ENCODE results near the gene KLHDC9. TPM values are rescaled to one million over a fixed set of nuclear protein-coding genes. Genes with fewer than 3 reads are reported as not detected.
"Not testable (repeated sequence)": the region's sequence is repeated elsewhere in the genome, so short reads cannot be mapped to it uniquely, and the experiment has no call there.

Gene KLHDC9
- total RNA-seq, 6 experiments from 2014 or later = 1.4 to 6.8 (median 2.9) TPM

DNA sequence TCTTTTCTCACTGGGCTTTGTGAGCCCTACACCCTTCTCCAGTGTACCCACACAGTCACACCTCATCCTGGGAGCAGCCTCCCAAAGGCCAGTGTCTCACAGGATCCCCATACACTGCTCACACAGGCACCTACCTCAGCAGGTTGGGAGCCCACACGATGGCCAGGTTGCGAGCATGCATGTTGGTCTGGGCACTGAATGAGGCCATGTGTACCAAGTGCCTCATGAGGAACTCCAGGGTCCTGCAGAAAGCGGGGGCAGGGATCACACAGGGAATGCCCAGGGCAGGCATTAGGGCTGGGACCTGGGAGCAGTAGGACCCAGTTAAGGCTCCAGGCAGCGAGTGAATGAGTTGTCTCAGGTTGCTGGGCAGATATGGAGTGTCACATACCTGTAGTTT lies 43.9 kb upstream of the KLHDC9 start:
- no peak overlapping the region for H3K4me3 ChIP-seq
- H3K4me1 ChIP-seq = no peaks in the 10 kb centered on the region
- H3K36me3 ChIP-seq = no peaks in the 10 kb centered on the region
- no peak for DNase-seq
- H3K9me3 ChIP-seq = no peaks in the 10 kb centered on the region
- TF ChIP-seq POLR2A (IDR thresholded peaks at IDR 0.05) = no peak
- TF ChIP-seq, protein P1, sequence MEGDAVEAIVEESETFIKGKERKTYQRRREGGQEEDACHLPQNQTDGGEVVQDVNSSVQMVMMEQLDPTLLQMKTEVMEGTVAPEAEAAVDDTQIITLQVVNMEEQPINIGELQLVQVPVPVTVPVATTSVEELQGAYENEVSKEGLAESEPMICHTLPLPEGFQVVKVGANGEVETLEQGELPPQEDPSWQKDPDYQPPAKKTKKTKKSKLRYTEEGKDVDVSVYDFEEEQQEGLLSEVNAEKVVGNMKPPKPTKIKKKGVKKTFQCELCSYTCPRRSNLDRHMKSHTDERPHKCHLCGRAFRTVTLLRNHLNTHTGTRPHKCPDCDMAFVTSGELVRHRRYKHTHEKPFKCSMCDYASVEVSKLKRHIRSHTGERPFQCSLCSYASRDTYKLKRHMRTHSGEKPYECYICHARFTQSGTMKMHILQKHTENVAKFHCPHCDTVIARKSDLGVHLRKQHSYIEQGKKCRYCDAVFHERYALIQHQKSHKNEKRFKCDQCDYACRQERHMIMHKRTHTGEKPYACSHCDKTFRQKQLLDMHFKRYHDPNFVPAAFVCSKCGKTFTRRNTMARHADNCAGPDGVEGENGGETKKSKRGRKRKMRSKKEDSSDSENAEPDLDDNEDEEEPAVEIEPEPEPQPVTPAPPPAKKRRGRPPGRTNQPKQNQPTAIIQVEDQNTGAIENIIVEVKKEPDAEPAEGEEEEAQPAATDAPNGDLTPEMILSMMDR (IDR thresholded peaks at IDR 0.05) = no peak
- intact Hi-C loops (cut with DNase I) = no loop called here
- ATAC-seq = no peak
- H3K27ac ChIP-seq = no peak overlapping the region
- H3K27me3 ChIP-seq = no peaks in the 10 kb centered on the region
- 88% methylated on average over 2 of the region's 4 CpGs for WGBS (ENCODE audit: insufficient coverage, low coverage, low lambda C conversion rate, missing lambda C conversion rate)

DNA sequence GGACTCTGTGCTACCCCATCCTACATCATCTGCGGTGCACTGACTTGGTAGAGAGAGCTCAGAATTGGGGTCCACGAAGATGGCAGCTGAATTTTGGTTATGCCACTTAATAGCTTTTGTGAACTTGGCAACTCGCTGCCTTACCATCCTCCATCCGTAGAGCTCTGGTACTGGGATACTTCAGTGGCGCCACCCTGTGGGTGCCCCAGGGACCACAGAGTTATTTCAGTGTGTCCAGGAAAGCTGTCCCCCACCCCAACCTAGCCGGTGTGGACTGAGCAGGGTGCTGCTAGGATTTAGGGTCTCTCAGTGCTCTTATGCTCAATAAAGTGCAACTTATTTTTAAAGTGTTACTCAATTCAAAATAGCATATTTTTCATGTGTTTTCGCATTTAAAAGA lies 43.4 kb upstream of the KLHDC9 start:
- Histone ChIP-seq H3K27me3 (no peaks in the 10 kb centered on the region), H3K4me3 (no peak overlapping the region), H3K9me3 (no peaks in the 10 kb centered on the region), H3K4me1 (no peaks in the 10 kb centered on the region), H3K36me3 (no peaks in the 10 kb centered on the region), H3K27ac (no peak overlapping the region)
- TF ChIP-seq, protein P1 (IDR thresholded peaks at IDR 0.05) = peak in 1 of 4 donors; percentile 17
- no peak for TF ChIP-seq POLR2A (IDR thresholded peaks at IDR 0.05)
- ATAC-seq (no peak), DNase-seq (no peak)
- WGBS (ENCODE audit: insufficient coverage, low coverage, low lambda C conversion rate, missing lambda C conversion rate) = 65% methylated on average over 2 of the region's 7 CpGs
- intact Hi-C loops (cut with DNase I) = no loop called here

DNA sequence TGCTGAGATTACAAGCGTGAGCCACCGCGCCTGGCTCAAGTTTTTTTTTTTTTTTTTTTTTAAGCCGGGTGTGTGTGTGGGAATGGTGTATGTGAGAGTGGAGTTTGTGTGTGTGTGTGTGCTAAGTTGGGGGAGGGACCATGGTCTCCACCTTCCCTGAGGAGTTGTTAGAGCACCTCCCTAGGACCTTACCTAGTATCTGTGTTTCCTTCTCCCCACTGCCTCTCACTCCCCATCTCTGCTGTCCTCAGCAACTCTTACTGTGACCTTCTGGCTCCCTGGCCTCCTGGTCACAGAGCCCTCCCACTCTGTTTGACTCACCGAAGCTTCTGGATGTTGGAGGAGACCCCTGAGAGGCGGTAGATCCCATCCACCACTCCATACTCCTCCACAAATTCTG lies 38.9 kb upstream of the KLHDC9 start:
- TF ChIP-seq, protein P1 (IDR thresholded peaks at IDR 0.05) = no peak
- no peak for TF ChIP-seq POLR2A (IDR thresholded peaks at IDR 0.05)
- 77% methylated on average over 6 of the region's 6 CpGs for WGBS (ENCODE audit: insufficient coverage, low coverage, low lambda C conversion rate, missing lambda C conversion rate)
- no peaks in the 10 kb centered on the region for H3K27me3 ChIP-seq
- H3K27ac ChIP-seq = no peak overlapping the region
- H3K9me3 ChIP-seq = no peaks in the 10 kb centered on the region
- DNase-seq (no peak), ATAC-seq (no peak)
- H3K4me1 ChIP-seq = no peaks in the 10 kb centered on the region
- no peaks in the 10 kb centered on the region for H3K36me3 ChIP-seq
- intact Hi-C loops (cut with DNase I) = no loop called here
- no peak overlapping the region for H3K4me3 ChIP-seq

DNA sequence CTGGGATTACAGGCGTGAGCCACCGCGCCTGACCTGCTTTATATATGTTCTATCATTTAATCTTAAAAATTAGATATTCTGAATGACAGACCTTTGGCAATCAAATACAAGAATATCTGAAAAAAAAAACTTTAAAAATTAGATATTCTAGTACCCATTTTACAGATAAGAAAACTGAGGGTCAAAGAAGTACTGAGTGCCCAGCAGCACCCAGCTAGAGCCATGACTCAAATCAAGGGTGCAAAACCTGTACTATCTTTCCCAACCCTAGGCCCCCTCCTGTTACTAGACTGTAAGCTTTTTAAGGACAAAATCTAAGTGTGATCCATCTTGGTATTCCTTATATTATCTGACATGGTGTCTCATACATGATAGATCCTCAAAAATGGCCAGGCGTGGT lies 36.7 kb upstream of the KLHDC9 start:
- WGBS (ENCODE audit: insufficient coverage, low coverage, low lambda C conversion rate, missing lambda C conversion rate) = 88% methylated on average over 4 of the region's 4 CpGs
- DNase-seq (no peak), ATAC-seq (no peak)
- intact Hi-C loops (cut with DNase I) = no loop called here
- H3K27me3 ChIP-seq = no peaks in the 10 kb centered on the region
- H3K4me1 ChIP-seq = no peaks in the 10 kb centered on the region
- H3K27ac ChIP-seq = no peak overlapping the region
- H3K9me3 ChIP-seq = no peaks in the 10 kb centered on the region
- TF ChIP-seq, protein P1 (IDR thresholded peaks at IDR 0.05) = no peak
- no peak for TF ChIP-seq POLR2A (IDR thresholded peaks at IDR 0.05)
- H3K4me3 ChIP-seq = no peak overlapping the region
- no peaks in the 10 kb centered on the region for H3K36me3 ChIP-seq

DNA sequence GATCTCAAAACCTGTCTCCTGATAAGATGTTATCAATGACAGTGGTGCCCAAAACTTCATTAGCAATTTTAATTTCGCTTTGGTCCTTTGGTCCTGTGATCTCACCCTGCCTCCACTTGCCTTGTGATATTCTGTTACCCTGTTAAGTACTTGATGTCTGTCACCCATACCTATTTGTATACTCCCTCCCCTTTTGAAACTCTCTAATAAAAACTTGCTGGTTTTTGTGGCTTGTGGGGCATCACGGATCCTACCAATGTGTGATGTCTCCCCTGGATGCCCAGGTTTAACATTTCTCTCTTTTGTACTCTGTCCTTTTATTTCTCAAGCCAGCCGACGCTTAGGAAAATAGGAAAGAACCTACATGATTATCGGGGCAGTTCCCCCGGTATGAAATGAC lies 34.2 kb upstream of the KLHDC9 start:
- H3K4me1 ChIP-seq; DNase-seq; H3K27me3 ChIP-seq; H3K9me3 ChIP-seq; intact Hi-C loops (cut with DNase I); H3K4me3 ChIP-seq; H3K36me3 ChIP-seq; H3K27ac ChIP-seq; ATAC-seq: not testable (repeated sequence)
- WGBS (ENCODE audit: insufficient coverage, low coverage, low lambda C conversion rate, missing lambda C conversion rate) = 47% methylated on average over 6 of the region's 6 CpGs

DNA sequence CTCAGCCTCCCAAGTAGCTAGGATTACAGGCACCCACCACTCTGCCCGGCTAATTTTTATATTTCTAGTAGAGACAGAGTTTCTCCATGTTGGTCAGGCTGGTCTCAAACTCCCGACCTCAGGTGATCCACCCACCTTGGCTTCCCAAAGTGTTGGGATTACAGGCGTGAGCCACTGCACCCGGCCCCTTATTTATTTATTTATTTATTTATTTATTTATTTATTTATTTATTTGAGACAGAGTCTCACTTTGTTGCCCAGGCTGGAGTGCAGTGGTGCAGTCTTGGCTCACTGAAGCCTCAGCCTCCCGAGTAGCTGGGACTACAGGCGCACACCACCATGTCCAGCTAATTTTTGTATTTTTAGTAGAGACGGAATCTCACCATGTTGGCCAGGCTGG lies 32.5 kb upstream of the KLHDC9 start:
- ATAC-seq; intact Hi-C loops (cut with DNase I): not testable (repeated sequence)

More for the DNA sequence above, 32.5 kb upstream of the KLHDC9 start:
- H3K4me1 ChIP-seq, DNase-seq, H3K27me3 ChIP-seq, H3K27ac ChIP-seq, H3K9me3 ChIP-seq, H3K36me3 ChIP-seq, H3K4me3 ChIP-seq: not testable (repeated sequence)
- WGBS (ENCODE audit: insufficient coverage, low coverage, low lambda C conversion rate, missing lambda C conversion rate) = 68% methylated on average over 6 of the region's 7 CpGs

Data from right lobe of liver (tissue), 6 donors.